Glutamatergic neuron (in vitro differentiated cells): ENCODE data around the gene REN. TPM values are rescaled to one million over a fixed set of nuclear protein-coding genes. Genes with fewer than 3 reads are reported as not detected.

Experiments
- DNase-seq: peaks from one replicate; pipeline ENCODE4 v3.0.0; 2022
- H3K27ac Mint-ChIP-seq: one replicate; pipeline ENCODE4 v1.8.0; 2020; ENCODE audit warnings: mild to moderate bottlenecking, mixed read lengths, inconsistent platforms; ENCODE audit not compliant: unreplicated experiment
- H3K27me3 Mint-ChIP-seq: one replicate; pipeline ENCODE4 v1.8.0; 2020; ENCODE audit warnings: mild to moderate bottlenecking, moderate library complexity, mixed read lengths, inconsistent platforms; ENCODE audit not compliant: unreplicated experiment
- H3K36me3 Mint-ChIP-seq: one replicate; pipeline ENCODE4 v1.8.0; 2020; ENCODE audit warnings: mild to moderate bottlenecking, mixed read lengths, inconsistent platforms; ENCODE audit not compliant: unreplicated experiment
- H3K4me1 Mint-ChIP-seq: one replicate; pipeline ENCODE4 v1.8.0; 2020; ENCODE audit warnings: mild to moderate bottlenecking, low read depth, mixed read lengths, inconsistent platforms; ENCODE audit not compliant: unreplicated experiment
- H3K4me3 Mint-ChIP-seq: one replicate; pipeline ENCODE4 v1.8.0; 2020; ENCODE audit warnings: mild to moderate bottlenecking, mixed read lengths, inconsistent platforms; ENCODE audit not compliant: unreplicated experiment
- H3K9me3 Mint-ChIP-seq: one replicate; pipeline ENCODE4 v1.8.0; 2020; ENCODE audit warnings: mild to moderate bottlenecking, moderate library complexity, mixed read lengths, inconsistent platforms; ENCODE audit not compliant: unreplicated experiment
- CTCF ChIP-seq: fragments of 200-600 bp; sonication (generic); IDR thresholded peaks from one replicate; pipeline ENCODE4 v1.5.0; 2021; ENCODE audit not compliant: partially characterized antibody, unreplicated experiment
- total RNA-seq: library from RNA; stranded (reverse); fragmentation: NEBNext Ultra II Directional; extraction: Animal tissue kit (Norgen Biotek cat#: 25700); gene quantifications from one replicate; pipeline ENCODE4 v1.2.1, GENCODE V29; 2021; ENCODE audit not compliant: unreplicated experiment

The REN gene
- total RNA-seq, 1 donor from 2014 or later: not detected

- no peak overlapping the region for H3K27ac Mint-ChIP-seq
- no peaks in the 10 kb centered on the region for H3K9me3 Mint-ChIP-seq
- no peaks in the 10 kb centered on the region for H3K4me1 Mint-ChIP-seq
- no peak for DNase-seq
- peaks cover 9% of the 10 kb centered on the region for H3K36me3 Mint-ChIP-seq
- no peak for TF ChIP-seq CTCF
- H3K27me3 Mint-ChIP-seq: no peaks in the 10 kb centered on the region
- H3K4me3 Mint-ChIP-seq: no peak overlapping the region
These were observed 3.7 kb upstream of the REN start for GRCh38 chr1:204169858-204170257.

DNA sequence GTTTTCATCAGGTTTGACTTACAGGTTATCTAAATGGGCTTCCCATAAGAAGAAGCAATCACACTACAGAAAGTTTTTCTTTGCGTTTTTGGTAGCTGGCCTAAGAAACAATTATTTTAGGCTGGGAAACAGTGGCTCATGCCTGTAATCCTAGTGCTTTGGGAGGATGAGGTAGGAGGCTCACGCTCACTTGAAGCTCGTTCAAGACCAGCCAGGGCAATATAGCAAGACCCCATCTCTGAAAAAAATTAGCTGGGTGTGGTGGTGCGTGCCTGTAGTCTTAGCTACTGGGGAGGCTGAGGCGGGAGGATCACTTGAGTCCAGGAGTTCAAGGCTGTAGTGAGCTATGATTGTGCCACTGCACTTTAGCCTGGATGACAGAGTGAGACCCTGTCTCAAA is 1.6 kb upstream of the REN start:
- H3K4me1 Mint-ChIP-seq: no peaks in the 10 kb centered on the region
- peaks cover 3% of the 10 kb centered on the region for H3K27me3 Mint-ChIP-seq
- no peaks in the 10 kb centered on the region for H3K9me3 Mint-ChIP-seq
- no peak for TF ChIP-seq CTCF
- no peak overlapping the region for H3K4me3 Mint-ChIP-seq
- peaks cover 9% of the 10 kb centered on the region for H3K36me3 Mint-ChIP-seq
- H3K27ac Mint-ChIP-seq: no peak overlapping the region
- no peak for DNase-seq

DNA sequence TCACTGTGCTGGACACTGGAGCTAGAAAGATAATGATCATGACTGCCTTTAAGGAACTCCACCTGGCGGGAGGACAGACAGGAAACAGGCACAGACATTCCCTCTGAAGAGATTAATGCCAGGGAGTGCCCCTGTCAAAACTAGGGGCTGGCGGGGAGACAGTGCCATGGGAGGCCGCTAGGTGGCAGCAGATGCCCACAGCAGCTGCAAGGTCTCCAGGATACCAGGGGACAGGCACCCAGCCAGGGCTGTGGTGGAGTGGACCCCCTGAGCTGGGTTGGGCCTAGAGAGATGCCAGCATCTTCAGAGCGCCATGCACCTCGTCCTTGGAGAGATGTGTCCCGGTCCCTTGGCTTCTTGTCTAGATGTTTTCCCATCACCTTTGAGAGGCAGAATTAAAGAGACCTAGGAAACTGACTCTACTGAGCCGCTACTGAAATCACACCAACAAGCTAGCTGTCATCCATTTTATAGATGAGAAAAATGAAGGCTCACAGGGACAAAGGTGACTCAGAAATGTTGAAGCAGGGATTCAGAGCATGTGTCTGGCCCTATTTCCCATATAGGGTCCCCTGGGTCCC is 3.6 kb downstream of the REN start:
- Mint-ChIP-seq H3K4me3 (peak overlapping the region; percentile 23), H3K27ac (no peak overlapping the region), H3K9me3 (no peaks in the 10 kb centered on the region), H3K27me3 (peaks cover 6% of the 10 kb centered on the region), H3K36me3 (no peaks in the 10 kb centered on the region), H3K4me1 (no peaks in the 10 kb centered on the region)
- peak; percentile 91 for DNase-seq
- TF ChIP-seq CTCF: peak; percentile 98

- no peaks in the 10 kb centered on the region for H3K36me3 Mint-ChIP-seq
These were observed 4.3 kb downstream of the REN start for GRCh38 chr1:204161609-204162493.

More at GRCh38 chr1:204161609-204162493, 4.3 kb downstream of the REN start:
- peak overlapping the region; percentile 23 for H3K4me3 Mint-ChIP-seq
- no peak overlapping the region for H3K27ac Mint-ChIP-seq
- peaks cover 7% of the 10 kb centered on the region for H3K27me3 Mint-ChIP-seq
- no peak for DNase-seq
- no peak for TF ChIP-seq CTCF
- H3K4me1 Mint-ChIP-seq: no peaks in the 10 kb centered on the region
- no peaks in the 10 kb centered on the region for H3K9me3 Mint-ChIP-seq
